NCI-H82 (cell line): Measurements from ENCODE around the gene TBX2.
"Not testable (repeated sequence)": the region's sequence is repeated elsewhere in the genome, so short reads cannot be mapped to it uniquely, and the experiment has no call there.

Source experiments
- DNase-seq: peaks from one replicate; lab custom pipeline; 2025; lab: John Stamatoyannopoulos, UW

Gene TBX2

DNA sequence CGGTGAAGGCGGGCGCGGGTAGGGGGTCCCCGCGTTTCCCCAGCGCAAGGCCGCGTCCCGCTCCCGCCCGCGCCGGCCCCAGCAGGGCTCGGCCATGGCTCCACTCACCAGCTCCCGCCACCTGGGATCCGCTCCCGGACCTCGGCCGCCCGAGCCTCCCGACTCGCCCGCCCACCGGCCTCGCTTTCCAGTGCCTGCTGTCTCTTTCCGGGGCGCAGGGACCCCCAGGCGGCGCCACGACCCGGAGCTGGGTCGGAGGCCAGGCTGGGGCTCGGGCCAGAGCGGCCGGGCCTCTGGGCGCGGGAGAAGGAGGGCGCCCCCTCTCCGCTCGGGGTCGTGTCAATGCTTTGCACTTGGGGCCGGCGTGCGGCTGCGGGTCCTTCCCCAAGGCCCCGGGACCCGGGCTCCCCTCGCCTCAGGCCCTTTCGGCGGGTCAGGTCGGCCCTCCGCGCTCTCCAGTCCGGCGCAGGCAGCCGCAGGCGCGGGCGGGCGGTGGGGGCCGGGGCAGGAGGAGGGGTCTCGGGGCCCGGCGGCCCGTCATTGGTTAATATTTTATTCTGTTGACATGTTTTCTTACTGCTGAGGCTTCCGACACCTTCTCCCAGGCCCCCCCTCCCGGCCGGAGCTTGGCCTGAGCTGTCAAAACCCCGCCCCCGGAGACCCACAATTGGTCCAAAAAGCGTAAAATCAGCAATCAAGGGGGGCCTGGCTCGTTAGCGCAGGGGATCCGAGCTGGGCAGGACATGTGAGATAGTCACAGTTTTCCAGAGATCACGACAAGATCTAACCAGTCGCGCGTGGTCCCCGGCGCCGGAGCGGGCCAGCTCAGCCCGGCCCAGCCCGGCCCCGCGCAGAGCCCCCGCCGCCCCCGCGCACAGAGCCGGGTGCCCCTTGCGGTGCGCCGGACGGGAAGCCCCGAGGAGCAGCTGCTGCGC lies at the start of gene TBX2:
TSS of gene TBX2 (plus strand) at position 713 of the 935 bp plus-strand sequence. CDS start 334 bp downstream, outside the sequence.
- DNase-seq, result peak; percentile 52

GRCh38 chr17:61351745-61352407 lies 47.8 kb upstream of the TBX2 start:
- DNase-seq, result no peak

GRCh38 chr17:61352408-61352770 lies 47.3 kb upstream of the TBX2 start:
- DNase-seq, result no peak

DNA sequence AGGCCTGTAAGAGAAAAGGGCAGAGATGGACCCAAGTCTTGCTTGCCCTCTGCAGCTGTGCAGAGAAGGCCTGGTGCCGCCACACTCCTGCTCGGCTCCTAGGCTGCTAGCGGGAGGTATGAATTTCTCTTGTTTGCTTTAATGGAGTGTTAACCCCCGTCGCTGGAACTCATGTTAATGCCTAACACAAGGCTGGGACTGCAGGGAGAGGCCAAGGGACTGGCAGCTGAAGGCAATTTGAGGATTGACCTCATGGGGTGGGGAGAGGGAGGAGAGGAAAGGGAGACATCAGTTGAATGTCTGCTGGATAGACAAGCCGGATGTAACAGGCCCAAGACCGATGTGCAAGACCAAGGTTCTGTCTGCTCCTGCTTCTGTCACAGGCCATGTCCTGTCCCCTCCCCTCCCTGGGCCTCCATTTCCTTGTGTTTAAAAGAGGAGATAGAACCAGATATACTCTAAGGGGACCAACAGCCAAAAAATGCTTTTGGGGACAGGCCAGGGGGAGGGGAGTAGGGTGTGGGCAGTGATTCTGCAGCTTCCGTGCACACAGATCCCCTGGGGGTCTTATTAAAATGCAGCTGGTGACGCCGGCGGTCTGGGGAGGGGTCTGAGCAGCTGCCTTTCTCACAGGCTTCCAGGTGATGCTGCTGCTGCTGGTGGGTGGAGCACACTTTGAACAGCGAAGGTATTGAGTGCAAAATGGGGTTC lies 46.7 kb upstream of the TBX2 start:
- no peak for DNase-seq

DNA sequence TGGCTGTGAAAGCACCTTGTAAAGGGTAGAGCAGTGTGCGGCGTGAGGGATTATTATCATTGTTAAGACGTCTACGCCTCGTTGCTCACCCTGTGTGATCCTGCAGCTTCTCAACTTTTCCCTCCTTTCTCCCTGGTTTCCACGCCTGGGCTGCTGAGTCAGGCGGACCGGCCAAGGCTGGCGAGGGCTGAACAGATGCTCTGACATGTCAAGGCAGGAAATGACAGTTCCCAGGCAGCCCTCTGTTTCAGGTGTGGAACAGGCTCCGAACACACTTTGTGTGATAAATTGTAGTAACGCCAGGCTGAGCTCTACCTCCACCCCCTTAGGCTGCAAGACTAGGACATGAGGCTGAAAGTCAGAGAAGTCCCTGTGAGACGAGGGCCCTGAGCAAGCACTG lies 46.0 kb upstream of the TBX2 start:
- DNase-seq, result no peak

DNA sequence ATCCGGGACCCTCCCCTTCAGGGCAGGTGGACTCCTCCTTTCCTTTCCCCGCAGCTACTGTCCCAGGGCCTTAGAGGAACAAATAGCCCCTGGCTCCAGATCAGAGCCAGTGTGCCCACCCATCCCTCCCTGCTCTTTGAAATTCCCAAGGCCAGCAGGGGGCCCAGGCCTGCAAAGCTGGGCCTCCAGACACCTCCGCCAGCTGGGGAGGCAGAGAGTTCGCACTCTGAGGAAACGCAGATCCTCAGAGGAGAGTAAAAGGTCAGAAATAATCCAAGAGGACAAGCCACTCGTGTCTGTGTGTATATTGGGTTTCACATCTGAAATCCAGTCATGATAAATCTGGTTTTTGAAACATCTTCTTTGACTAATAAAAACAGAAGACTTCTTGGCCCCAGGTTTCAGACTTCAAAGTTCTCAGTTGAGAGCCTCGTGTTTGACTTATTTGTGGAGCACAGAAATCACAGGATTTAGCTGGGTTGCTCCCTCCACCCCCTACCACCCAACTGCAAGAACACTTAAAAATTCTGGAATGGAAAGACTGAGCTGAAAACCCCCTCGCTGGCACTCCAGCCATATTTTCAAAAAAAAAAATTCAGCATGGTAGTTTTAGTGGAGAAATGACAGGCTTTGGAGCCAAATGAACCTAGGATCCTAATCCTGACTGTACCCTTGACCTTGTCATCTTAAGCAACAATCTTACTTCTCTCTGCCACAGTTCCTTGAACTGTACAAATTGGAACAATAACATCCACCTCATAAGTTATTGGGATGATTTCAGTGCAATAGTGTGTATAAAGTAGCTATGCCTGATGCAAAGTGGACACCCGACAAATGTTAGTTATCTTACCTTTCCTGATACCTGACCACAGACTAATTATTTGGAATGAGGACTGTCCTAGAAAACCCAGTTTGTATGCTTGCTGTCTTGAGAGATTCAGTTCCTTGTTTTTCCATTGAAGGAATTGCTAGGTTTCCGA lies 44.5 kb upstream of the TBX2 start:
- peak; percentile 36 for DNase-seq

- not testable (repeated sequence) for DNase-seq
These were observed 42.6 kb upstream of the TBX2 start for GRCh38 chr17:61357061-61357460.

GRCh38 chr17:61359513-61359912 lies 40.1 kb upstream of the TBX2 start:
- DNase-seq, result not testable (repeated sequence)

DNA sequence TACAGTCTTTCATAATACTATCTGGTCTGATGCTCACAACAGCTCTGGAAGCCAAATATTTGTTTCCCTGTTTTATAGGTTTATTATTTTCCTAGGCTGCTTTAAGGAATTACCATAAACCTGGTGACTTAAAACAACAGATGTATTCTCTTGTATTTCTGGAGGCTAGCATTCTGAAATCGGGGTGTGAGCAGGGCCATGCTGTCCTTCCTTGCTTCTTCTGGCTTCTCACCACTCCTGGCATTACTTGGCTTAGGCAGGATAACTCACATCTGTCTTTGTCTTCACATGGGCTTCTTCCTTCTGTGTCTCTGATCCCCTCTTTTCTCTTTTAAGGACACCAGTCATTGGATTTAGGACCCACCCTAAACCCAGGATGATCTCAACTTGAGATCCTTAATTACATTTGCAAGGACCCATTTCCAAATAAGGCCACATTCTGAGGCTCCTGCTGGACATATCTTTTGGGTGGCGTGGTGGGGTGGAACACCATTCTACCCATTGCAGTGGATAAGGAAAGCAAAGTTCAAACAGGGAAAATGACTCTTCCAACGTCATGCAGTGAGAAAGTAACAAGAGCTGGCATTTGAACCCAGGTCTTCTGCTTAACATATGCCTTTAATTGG lies 39.2 kb upstream of the TBX2 start:
- peak; percentile 50 for DNase-seq

DNA sequence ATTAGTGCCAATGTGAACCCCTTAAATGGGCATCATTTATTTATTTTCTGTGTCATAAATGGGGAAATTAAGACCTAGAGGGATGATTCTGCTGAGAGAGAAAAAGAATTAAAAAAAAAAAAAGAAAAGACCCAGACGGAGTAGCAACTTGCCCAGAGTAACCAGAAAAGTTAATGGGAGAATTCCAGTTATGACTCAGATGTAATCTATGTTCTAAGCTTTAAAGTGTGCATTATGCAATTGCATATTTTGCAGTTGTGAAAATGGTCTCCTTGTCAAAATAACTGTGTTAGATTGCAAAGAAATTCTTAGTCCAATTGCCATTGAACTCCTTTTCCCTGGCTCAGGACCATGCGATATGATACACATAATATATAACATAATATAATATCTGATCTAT lies 38.6 kb upstream of the TBX2 start:
- no peak for DNase-seq

GRCh38 chr17:61362396-61362795 lies 37.2 kb upstream of the TBX2 start:
- peak; percentile 33 for DNase-seq

DNA sequence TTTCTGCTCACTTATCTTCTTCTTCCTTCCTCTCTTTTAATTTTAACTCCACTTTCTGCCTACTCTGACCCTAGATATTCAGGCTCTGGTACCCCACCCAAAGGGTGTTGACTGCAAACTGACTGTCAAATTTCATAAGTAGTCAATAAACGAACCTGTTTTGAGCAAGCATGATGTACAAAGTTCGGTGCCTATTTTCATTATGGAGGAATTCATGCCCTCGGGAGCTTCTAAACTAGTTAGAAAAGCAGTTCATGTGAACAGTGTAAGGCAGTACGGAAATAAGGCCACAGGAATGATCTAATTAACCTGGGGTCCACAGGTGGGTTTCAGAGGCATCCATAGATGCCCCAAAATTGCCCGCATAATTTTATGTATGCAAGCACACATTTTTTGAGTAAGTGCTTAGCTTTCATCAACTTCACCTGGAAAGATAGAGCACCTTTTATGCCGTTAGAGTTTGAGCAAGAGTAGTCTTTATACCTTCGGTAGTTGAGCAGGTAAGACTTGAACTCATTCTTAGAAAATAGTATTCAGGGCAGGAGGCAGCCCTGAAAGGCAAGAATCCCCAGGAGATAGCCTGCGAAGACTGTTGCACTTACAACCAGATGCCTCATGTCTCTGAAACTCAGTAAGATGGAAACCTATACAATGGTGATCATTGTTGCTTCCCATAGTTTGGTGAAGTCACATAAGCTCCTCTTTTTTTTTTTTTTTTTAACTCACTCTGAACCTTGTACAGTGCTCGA lies 36.6 kb upstream of the TBX2 start:
- no peak for DNase-seq

DNA sequence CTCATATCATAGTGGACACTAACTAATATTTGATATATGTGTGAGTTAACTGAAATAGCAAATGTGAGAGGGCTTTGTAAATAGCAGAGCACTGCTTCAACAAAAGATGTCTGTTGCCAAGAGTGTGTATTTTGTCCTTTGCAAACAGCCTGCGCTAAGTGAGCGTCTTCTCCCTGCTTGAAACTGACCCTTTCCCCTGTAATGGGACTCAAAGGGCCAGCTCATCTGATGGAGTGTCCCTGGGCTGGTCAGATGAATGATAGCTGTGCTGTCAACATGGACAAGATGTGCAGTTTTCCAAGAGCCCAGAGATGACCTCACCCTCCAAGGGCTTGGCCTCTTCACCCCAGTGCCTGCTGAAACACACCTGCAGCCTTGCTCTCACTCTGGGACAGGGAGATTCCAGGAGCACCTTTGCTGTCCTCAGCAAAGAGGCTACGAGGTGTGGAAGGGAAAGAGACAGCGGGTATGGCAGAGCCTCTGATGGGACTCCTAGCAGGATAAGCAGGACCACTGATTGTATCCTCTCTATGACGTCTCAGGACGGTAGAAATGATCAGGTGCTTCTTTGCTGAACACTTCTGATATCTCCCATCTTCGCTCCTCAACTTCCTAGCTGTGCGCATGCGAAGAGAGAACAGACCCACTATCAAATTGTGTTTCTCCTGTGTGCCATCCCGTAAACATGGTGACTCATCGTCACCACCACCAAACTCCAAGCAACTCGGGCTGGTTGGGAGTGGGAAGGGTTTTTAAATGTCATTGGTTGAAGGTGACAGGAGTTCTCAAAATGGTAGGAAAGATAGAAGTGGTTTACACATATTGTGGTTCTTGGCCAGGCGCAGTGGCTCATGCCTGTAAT lies 35.8 kb upstream of the TBX2 start:
- no peak for DNase-seq

GRCh38 chr17:61364463-61364846 lies 35.2 kb upstream of the TBX2 start:
- DNase-seq, result no peak

- peak; percentile 34 for DNase-seq
These were observed 33.4 kb upstream of the TBX2 start for GRCh38 chr17:61366076-61366714.

DNA sequence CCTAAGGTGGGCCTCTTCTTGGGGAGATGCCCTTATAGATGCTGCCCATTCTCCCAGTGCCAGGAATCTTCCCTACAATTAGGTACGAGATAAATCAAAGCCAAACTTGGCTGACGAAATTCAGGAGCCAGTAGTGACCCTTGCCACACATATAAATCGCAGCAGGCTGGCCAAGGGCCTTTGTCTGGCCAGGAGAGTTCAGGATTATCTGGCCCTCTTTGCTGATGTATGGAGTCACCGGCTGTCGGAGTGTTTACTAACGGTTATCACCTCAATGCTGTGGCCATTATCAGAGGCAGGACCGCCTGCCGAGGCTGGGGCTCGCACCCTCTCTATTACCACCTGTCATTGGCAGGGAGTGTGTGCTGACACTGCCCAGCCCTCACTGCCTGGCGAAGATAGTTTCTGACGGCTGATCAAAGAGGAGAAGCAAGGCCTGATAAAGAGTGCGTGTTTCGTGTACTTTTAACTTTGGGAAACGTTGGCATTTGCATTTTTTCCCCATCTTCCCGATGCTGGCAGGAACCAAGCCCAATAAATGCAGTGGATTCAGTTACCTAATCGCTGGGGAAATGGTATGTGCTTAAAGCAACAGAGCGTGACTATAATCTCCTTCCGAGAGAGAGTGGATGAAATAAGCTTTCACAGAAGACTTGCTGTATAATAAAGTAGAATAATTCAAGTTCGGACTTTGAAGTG lies 32.8 kb upstream of the TBX2 start:
- DNase-seq, result peak; percentile 77

DNA sequence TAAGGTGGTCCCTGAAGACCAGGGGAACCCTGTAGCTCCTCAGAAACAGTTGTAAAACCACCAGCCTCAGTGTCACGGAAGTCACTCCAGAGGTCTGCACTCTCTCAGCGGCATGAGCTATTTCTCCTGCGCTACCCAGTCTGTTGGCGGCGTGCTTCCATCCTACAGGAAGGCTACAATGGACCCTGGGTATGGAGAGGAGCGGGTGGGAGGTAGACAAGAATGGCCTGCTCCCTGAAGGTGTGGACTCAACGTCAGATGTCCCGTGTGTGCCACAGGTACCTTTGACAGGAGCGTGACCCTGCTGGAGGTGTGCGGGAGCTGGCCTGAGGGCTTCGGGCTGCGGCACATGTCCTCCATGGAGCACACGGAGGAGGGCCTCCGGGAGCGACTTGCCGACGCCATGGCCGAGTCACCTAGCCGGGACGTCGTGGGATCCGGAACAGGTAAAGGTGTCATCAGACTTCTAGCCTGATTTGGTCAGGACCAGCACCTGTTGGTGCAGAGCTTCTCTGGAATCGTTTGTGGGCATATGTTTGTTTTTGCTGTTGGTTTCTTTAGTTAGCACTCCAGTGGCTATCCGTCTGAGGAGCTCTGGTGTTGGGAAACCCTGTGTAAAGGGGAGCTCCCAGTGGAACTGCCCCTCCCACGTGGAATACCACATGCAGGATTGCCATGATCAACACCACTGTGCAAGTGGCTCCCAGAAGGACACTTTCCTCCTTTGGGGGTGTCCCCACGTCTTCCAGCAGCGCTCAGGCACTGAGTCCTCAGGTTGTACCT lies 31.4 kb upstream of the TBX2 start:
- DNase-seq, result no peak
